ENCODE data around the gene PITHD1.
"Not testable (repeated sequence)": the region's sequence is repeated elsewhere in the genome, so short reads cannot be mapped to it uniquely, and the experiment has no call there.

PITHD1 gene

DNA sequence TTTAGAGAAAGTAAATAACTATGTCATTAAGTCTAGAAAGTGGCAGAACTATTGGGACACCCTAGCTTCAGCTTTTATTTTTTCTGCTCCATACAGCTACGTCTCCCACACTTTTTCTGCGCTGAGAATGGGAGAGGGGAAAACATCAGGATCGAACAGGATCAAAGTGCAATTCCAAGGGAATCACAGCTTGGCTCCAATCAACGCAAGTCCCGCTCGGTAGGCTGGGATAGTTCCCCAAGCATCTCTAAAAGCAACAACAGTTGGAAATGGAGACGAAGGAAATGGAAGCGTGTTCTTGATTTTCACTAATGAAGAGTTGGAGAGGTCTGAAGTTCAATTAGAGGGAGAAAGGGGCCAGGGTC is 46.5 kb downstream of the PITHD1 start:
- no peak for TF ChIP-seq ZFX (IDR thresholded peaks at IDR 0.05; ENCODE audit: borderline replicate concordance)
- TF ChIP-seq, protein P1, sequence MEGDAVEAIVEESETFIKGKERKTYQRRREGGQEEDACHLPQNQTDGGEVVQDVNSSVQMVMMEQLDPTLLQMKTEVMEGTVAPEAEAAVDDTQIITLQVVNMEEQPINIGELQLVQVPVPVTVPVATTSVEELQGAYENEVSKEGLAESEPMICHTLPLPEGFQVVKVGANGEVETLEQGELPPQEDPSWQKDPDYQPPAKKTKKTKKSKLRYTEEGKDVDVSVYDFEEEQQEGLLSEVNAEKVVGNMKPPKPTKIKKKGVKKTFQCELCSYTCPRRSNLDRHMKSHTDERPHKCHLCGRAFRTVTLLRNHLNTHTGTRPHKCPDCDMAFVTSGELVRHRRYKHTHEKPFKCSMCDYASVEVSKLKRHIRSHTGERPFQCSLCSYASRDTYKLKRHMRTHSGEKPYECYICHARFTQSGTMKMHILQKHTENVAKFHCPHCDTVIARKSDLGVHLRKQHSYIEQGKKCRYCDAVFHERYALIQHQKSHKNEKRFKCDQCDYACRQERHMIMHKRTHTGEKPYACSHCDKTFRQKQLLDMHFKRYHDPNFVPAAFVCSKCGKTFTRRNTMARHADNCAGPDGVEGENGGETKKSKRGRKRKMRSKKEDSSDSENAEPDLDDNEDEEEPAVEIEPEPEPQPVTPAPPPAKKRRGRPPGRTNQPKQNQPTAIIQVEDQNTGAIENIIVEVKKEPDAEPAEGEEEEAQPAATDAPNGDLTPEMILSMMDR (IDR thresholded peaks at IDR 0.05): no peak
- peak overlapping the region; percentile 71 for H3K27ac ChIP-seq

DNA sequence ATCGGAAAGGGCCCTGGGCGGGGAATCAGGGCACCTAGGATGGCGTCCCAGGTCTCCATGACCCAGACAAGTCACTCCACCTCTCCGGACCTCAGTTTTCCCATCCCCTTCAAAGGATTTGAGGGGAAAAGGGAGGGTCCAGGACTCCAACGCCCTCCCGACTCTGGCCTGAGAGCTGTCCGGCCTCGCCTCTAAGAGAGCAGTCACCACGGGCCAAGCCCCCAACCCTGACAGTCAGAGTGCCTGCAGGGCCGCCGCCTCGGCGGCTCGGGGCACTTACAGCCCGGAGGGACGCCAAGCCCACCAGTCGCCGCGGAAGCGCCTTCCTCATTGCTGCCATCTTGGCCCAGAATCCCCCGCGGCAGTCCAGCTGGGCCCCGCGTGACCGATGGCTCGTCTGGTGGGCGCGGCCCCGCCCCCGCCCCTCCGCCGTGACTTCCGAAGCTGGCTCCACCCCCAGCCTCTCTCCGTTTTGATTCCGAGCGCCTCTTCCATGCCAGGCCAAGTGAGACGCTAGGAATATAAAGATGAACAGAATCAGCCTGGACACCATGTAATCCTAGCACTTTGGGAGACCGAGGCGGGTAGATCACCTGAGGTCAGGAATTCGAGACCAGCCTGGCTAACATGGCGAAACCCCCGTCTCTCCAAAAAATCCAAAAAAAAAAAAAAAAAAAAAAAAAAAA is 47.0 kb downstream of the PITHD1 start, which contains the start of gene HMGCL:
Gene HMGCL (minus strand): TSS at position 354 of the 686 bp plus-strand sequence. CDS start 14 bp downstream, at position 340.
- no peak for TF ChIP-seq ZFX (IDR thresholded peaks at IDR 0.05; ENCODE audit: borderline replicate concordance)
- TF ChIP-seq, protein P1 (IDR thresholded peaks at IDR 0.05): no peak
- peak within 1 kb of the TSS; percentile 71 for H3K27ac ChIP-seq

DNA sequence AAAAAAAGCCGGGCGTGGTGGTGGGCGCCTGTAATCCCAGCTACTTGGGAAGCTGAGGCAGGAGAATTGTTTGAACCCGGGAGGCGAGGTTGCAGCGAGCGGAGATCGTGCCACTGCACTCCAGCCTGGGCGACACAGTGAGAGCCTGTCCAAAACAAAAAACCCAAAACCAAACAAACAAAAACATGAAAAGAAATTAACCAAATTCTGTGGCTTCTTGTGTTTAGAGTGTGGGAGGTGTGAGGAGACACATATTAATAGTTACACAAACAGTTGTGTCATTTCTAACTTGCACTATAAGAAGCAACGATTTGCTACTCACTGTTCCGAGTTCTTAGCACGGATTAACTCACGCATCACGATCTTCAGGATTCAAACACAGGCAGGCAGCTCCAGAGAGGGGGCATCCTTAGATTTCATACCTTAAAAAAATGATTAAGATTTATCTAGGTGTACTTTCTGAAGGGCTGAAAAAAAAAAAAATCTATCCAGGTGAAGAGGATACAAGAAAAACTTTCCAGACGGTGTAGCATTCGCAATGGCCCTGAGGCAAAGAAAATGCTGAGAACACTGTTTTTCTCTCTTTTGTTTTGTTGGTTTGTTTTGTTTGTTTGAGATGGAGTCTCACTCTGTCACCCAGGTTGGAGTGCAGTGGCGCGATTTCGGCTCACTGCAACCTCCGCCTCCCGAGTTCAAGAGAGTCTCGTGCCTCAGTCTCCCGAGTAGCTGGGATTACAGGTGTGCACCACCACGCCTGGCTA is 47.7 kb downstream of the PITHD1 start:
- H3K27ac ChIP-seq: peak overlapping the region; percentile 71
- TF ChIP-seq, protein P1 (IDR thresholded peaks at IDR 0.05): no peak
- no peak for TF ChIP-seq ZFX (IDR thresholded peaks at IDR 0.05; ENCODE audit: borderline replicate concordance)

- H3K27ac ChIP-seq: not testable (repeated sequence)
Observed at GRCh38 chr1:23826590-23826989, 48.4 kb downstream of the PITHD1 start.

DNA sequence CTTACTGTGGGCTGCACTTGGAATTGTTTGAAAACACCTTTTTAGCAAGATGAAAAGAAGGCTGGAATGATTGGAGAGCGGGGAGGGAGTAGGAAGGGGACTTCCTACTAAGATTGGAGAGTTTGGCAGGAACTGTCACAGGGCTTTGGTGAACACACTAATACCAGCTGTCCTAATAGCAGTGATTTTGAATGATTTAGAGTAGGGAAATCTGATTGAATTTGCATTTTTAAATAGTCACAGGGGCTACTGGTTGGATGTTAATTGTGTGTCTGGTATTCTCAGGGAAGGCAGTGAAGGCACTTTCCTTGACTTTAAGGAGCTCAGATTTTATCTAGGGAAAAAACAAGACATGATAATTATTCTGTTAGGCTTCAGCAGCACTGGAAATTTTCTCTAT is 49.5 kb downstream of the PITHD1 start:
- H3K27ac ChIP-seq: no peak overlapping the region
- TF ChIP-seq ZFX (IDR thresholded peaks at IDR 0.05; ENCODE audit: borderline replicate concordance): no peak
- TF ChIP-seq, protein P1 (IDR thresholded peaks at IDR 0.05): no peak

DNA sequence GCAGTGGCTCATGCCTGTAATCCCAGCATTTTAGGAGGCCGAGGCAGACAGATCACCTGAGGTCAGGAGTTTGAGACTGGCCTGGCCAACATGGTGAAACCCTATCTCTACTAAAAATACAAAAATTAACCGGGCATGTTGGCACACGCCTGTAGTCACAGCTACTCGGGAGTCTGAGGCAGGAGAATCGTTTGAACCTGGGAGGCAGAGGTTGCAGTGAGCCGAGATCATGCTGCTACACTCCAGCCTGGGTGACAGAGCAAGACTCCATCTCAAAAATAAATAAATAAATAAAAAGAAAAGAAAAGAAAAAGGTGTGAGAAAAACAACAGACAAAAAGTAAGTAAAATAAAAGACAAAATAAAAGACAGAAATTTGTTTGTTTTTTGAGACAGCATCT is 55.9 kb downstream of the PITHD1 start:
- not testable (repeated sequence) for H3K27ac ChIP-seq

GRCh38 chr1:23836037-23836436 is 57.8 kb downstream of the PITHD1 start:
- no peak for TF ChIP-seq ZFX (IDR thresholded peaks at IDR 0.05; ENCODE audit: borderline replicate concordance)
- TF ChIP-seq, protein P1 (IDR thresholded peaks at IDR 0.05): no peak
- no peak overlapping the region for H3K27ac ChIP-seq

All from 22Rv1 (cell line).